ENCODE results near the gene SMIM28.

DNA sequence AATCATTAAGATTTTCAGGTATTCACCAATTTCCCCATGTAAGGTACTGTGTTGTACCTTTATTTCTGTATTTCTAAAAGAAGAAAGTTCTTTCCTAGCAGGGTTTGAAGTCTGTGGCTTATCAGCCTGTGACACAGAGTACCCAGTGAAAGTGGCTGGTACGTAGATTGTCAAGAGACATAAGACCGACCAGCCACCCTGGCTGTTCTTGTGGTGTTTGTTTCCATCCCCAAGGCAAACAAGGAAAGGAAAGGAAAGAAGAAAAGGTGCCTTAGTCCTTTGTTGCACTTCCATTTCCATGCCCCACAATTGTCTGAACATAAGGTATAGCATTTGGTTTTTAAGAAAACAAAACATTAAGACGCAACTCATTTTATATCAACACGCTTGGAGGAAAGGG is 40.6 kb upstream of the SMIM28 start:
- TF ChIP-seq CTCF (IDR thresholded peaks at IDR 0.05) (no peak), POLR2A (IDR thresholded peaks at IDR 0.05) (no peak), EP300 (IDR thresholded peaks at IDR 0.05) (no peak)

All from stomach (tissue), 4 donors.